H9 (cell line): Measurements from ENCODE around the gene CBLN3. TPM values are rescaled to one million over a fixed set of nuclear protein-coding genes. Genes with fewer than 3 reads are reported as not detected.

Source experiments
- DNase-seq: peaks from one replicate; pipeline ENCODE4 v3.0.0-alpha.2; 2017
- H2AFZ ChIP-seq: one replicate; pipeline ENCODE4 v1.6.1; 2013; ENCODE audit warnings: mild to moderate bottlenecking, low read length, control low read depth, moderate library complexity
- H2AK5ac ChIP-seq: 2 replicates; pipeline ENCODE4 v1.6.1; 2013; ENCODE audit warnings: low read length, control low read depth, mixed read lengths; ENCODE audit not compliant: insufficient read length
- H2BK120ac ChIP-seq: one replicate; pipeline ENCODE4 v1.6.1; 2013; ENCODE audit warnings: low read depth, mild to moderate bottlenecking, low read length, control low read depth, inconsistent platforms; ENCODE audit not compliant: poor library complexity, severe bottlenecking
- H2BK12ac ChIP-seq: 2 replicates; pipeline ENCODE4 v1.6.1; 2013; ENCODE audit warnings: low read length, control low read depth, mixed read lengths, low read depth; ENCODE audit not compliant: insufficient read length
- H2BK15ac ChIP-seq: 2 replicates; pipeline ENCODE4 v1.6.1; 2013; ENCODE audit warnings: low read depth, low read length, control low read depth
- H2BK20ac ChIP-seq: one replicate; pipeline ENCODE4 v1.6.1; 2013; ENCODE audit warnings: low read depth, mild to moderate bottlenecking, low read length, control low read depth, inconsistent platforms; ENCODE audit not compliant: poor library complexity, severe bottlenecking
- H2BK5ac ChIP-seq: 2 replicates; pipeline ENCODE4 v1.6.1; 2013; ENCODE audit warnings: low read length, control low read depth, mixed read lengths; ENCODE audit not compliant: insufficient read length
- H3K14ac ChIP-seq: 2 replicates; pipeline ENCODE4 v1.6.1; 2013; ENCODE audit warnings: low read length, control low read depth; ENCODE audit not compliant: insufficient read depth
- H3K18ac ChIP-seq: 2 replicates; pipeline ENCODE4 v1.6.1; 2013; ENCODE audit warnings: low read depth, mild to moderate bottlenecking, mixed read lengths, low read length, control low read depth; ENCODE audit not compliant: insufficient read length
- H3K23ac ChIP-seq: 2 replicates; pipeline ENCODE4 v1.6.1; 2013; ENCODE audit warnings: low read length, control low read depth, mixed read lengths, low read depth; ENCODE audit not compliant: insufficient read length
- H3K23me2 ChIP-seq: 2 replicates; pipeline ENCODE4 v1.6.1; 2013; ENCODE audit warnings: low read depth, mild to moderate bottlenecking, mixed read lengths, low read length, control low read depth; ENCODE audit not compliant: insufficient read length, poor library complexity, severe bottlenecking
- H3K27ac ChIP-seq: 2 replicates; pipeline ENCODE4 v1.5.1; 2013; ENCODE audit warnings: low read length, control low read depth, mixed read lengths, low read depth; ENCODE audit not compliant: insufficient read length
- H3K27me3 ChIP-seq: 2 replicates; pipeline ENCODE4 v1.6.1; 2013; ENCODE audit warnings: low read length, control low read depth, inconsistent platforms; ENCODE audit not compliant: insufficient read depth
- H3K4ac ChIP-seq: 2 replicates; pipeline ENCODE4 v1.6.1; 2013; ENCODE audit warnings: low read depth, mild to moderate bottlenecking, control low read depth, inconsistent platforms, low read length, moderate library complexity
- H3K4me1 ChIP-seq: 2 replicates; pipeline ENCODE4 v1.6.1; 2013; ENCODE audit warnings: low read length, control low read depth, inconsistent platforms; ENCODE audit not compliant: insufficient read depth
- H3K4me2 ChIP-seq: 2 replicates; pipeline ENCODE4 v1.6.1; 2013; ENCODE audit warnings: low read length, control low read depth, mixed read lengths; ENCODE audit not compliant: insufficient read length, insufficient read depth
- H3K56ac ChIP-seq: 2 replicates; pipeline ENCODE4 v1.6.1; 2013; ENCODE audit warnings: low read depth, mild to moderate bottlenecking, mixed read lengths, low read length, control low read depth; ENCODE audit not compliant: insufficient read length
- H3K79me1 ChIP-seq: 2 replicates; pipeline ENCODE4 v1.6.1; 2013; ENCODE audit warnings: low read depth, mild to moderate bottlenecking, moderate library complexity, low read length, control low read depth, inconsistent platforms; ENCODE audit not compliant: insufficient read depth, poor library complexity, severe bottlenecking
- H3K79me2 ChIP-seq: 2 replicates; pipeline ENCODE4 v1.6.1; 2013; ENCODE audit warnings: low read length, control low read depth, inconsistent platforms; ENCODE audit not compliant: insufficient read depth
- H3K9ac ChIP-seq: 2 replicates; pipeline ENCODE4 v1.6.1; 2013; ENCODE audit warnings: low read length, control low read depth, mixed read lengths; ENCODE audit not compliant: insufficient read length; ENCODE audit errors: extremely low read depth
- H3K9me3 ChIP-seq: one replicate; pipeline ENCODE4 v1.6.1; 2013; ENCODE audit warnings: low read depth, low read length, inconsistent platforms; ENCODE audit not compliant: control insufficient read depth
- H3T11ph ChIP-seq: one replicate; pipeline ENCODE4 v1.6.1; 2013; ENCODE audit warnings: mild to moderate bottlenecking, low read length, control low read depth, inconsistent platforms
- H4K20me1 ChIP-seq: one replicate; pipeline ENCODE4 v1.6.1; 2013; ENCODE audit not compliant: control insufficient read depth, insufficient read length, insufficient read depth
- H4K5ac ChIP-seq: 2 replicates; pipeline ENCODE4 v1.6.1; 2013; ENCODE audit warnings: low read depth, mild to moderate bottlenecking, mixed read lengths, low read length, control low read depth; ENCODE audit not compliant: insufficient read length
- H4K8ac ChIP-seq: replicated peaks from 2 replicates; pipeline ENCODE4 v1.6.1; 2013; ENCODE audit warnings: low read length, control low read depth, mixed read lengths, low read depth; ENCODE audit not compliant: insufficient read length
- H4K91ac ChIP-seq: 2 replicates; pipeline ENCODE4 v1.6.1; 2013; ENCODE audit warnings: low read depth, mild to moderate bottlenecking, moderate library complexity, mixed read lengths, low read length, control low read depth; ENCODE audit not compliant: insufficient read length
- H3K27ac Mint-ChIP-seq, 3 experiments: 2 replicates in 2 of 3; 3 replicates in 1 of 3; pipeline ENCODE4 v1.8.0; 2020 to 2021; ENCODE audit warnings: mixed read lengths in 3 of 3, mild to moderate bottlenecking in 1 of 3, moderate library complexity in 1 of 3
- H3K27me3 Mint-ChIP-seq: 2 replicates; pipeline ENCODE4 v1.8.0; 2021; ENCODE audit warnings: low read depth, mild to moderate bottlenecking, moderate library complexity, mixed read lengths
- H3K36me3 Mint-ChIP-seq, 3 experiments: 2 replicates in 2 of 3; 3 replicates in 1 of 3; pipeline ENCODE4 v1.8.0; 2020 to 2021; ENCODE audit warnings: low read depth in 3 of 3, mixed read lengths in 3 of 3; ENCODE audit not compliant: insufficient read depth in 1 of 3
- H3K4me1 Mint-ChIP-seq, 2 experiments: 2 replicates each; pipeline ENCODE4 v1.8.0; 2020; ENCODE audit warnings: mixed read lengths in 2 of 2
- H3K4me3 Mint-ChIP-seq, 2 experiments: 2 replicates in 1 of 2; 3 replicates in 1 of 2; pipeline ENCODE4 v1.8.0; 2020 to 2021; ENCODE audit warnings: mild to moderate bottlenecking in 2 of 2, mixed read lengths in 2 of 2, moderate library complexity in 1 of 2
- H3K9me3 Mint-ChIP-seq, 2 experiments: 2 replicates in 1 of 2; 3 replicates in 1 of 2; pipeline ENCODE4 v1.8.0; 2020; ENCODE audit warnings: mild to moderate bottlenecking in 2 of 2, mixed read lengths in 2 of 2, moderate library complexity in 1 of 2
- WGBS: extraction: QIAGEN DNeasy Blood & Tissue Kit; methylation state at CpG from one replicate; pipeline ENCODE4 v1.1.7; 2013; ENCODE audit warnings: missing lambda C conversion rate, low lambda C conversion rate, mixed read lengths; ENCODE audit not compliant: insufficient read length; ENCODE audit errors: extremely low coverage; 5-methylcytosine and 5-hydroxymethylcytosine counted together
- total RNA-seq: library from RNA; stranded (reverse); gene quantifications from 2 replicates; pipeline ENCODE4 v1.2.1, GENCODE V29; 2021
- TF ChIP-seq, protein P1 (sequence below): fragments of 200-600 bp; sonication (generic); conservative IDR thresholded peaks from 3 replicates; pipeline ENCODE4 v1.8.0; 2021; ENCODE audit warnings: antibody characterized with exemption, mild to moderate bottlenecking

Gene CBLN3
- total RNA-seq, 1 experiment from 2014 or later, result 0.39 TPM

DNA sequence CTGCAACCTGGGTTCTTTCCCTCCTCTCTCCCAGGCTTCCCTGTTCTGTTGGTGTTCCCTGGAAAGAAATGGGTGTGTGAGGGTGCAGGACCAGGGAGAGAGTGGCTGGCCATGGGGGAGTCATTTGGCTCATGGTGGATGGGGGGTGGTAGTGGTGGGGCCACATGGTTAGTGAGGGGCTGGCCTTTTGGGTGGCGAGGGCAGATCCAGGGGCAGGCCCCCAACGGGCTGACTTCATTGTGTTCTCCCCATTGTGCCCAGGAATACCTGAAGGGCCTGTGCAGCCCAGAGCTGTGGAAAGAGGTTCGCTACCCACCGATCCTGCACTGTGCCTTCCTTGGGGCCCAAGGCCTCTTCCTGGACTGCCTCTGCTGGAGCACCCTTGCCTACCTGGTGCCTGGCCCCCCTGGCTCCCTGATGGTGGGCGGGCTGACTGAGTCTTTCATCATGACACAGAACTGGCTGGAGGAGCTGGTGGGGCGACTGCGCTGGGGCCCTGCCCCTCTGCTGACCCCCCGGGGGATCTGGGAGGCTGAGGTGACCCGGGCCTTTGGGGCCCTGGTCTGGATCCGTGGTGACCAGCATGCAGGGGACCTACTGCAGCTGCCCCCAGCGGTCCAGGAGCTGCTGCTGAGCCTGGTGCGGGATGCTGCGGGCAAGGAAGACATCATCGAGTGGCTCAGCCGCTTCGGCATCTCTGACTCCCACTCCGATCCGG, 21.7 kb downstream of the CBLN3 start:
- Histone ChIP-seq H3T11ph (no peak overlapping the region), H4K8ac (no peak overlapping the region), H4K91ac (no peak overlapping the region), H3K4ac (no peak overlapping the region), H4K20me1 (no peaks in the 10 kb centered on the region), H3K4me2 (no peak overlapping the region), H3K27ac (no peak overlapping the region), H4K5ac (no peak overlapping the region), H3K9ac (no peak overlapping the region), H2BK120ac (no peak overlapping the region), H2BK20ac (no peak overlapping the region), H2BK12ac (no peak overlapping the region), H3K56ac (no peak overlapping the region), H3K79me1 (no peaks in the 10 kb centered on the region), H2AFZ (no peak overlapping the region), H2AK5ac (no peak overlapping the region), H3K23me2 (no peaks in the 10 kb centered on the region), H2BK15ac (no peak overlapping the region), H3K4me1 (no peaks in the 10 kb centered on the region), H3K79me2 (no peaks in the 10 kb centered on the region), H3K9me3 (no peaks in the 10 kb centered on the region), H3K18ac (no peak overlapping the region), H3K14ac (no peak overlapping the region), H3K23ac (no peak overlapping the region), H3K27me3 (no peaks in the 10 kb centered on the region), H2BK5ac (no peak overlapping the region)
- H3K27me3 Mint-ChIP-seq, result no peaks in the 10 kb centered on the region
- no peaks in the 10 kb centered on the region for H3K9me3 Mint-ChIP-seq
- DNase-seq, result peak; percentile 14
- H3K4me1 Mint-ChIP-seq, result peaks cover 23 to 25% of the 10 kb centered on the region in 2 experiments
- H3K36me3 Mint-ChIP-seq, result peaks cover 4 to 17% (median 6%) of the 10 kb centered on the region in 3 experiments; a peak in 6 of 7 replicates
- TF ChIP-seq, protein P1, sequence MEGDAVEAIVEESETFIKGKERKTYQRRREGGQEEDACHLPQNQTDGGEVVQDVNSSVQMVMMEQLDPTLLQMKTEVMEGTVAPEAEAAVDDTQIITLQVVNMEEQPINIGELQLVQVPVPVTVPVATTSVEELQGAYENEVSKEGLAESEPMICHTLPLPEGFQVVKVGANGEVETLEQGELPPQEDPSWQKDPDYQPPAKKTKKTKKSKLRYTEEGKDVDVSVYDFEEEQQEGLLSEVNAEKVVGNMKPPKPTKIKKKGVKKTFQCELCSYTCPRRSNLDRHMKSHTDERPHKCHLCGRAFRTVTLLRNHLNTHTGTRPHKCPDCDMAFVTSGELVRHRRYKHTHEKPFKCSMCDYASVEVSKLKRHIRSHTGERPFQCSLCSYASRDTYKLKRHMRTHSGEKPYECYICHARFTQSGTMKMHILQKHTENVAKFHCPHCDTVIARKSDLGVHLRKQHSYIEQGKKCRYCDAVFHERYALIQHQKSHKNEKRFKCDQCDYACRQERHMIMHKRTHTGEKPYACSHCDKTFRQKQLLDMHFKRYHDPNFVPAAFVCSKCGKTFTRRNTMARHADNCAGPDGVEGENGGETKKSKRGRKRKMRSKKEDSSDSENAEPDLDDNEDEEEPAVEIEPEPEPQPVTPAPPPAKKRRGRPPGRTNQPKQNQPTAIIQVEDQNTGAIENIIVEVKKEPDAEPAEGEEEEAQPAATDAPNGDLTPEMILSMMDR, result no peak
- H3K27ac Mint-ChIP-seq, result no peak overlapping the region; a peak in 1 of 7 replicates
- no CpG with 5 or more reads among the region's 18 CpGs for WGBS
- no peak overlapping the region; a peak in 1 of 5 replicates for H3K4me3 Mint-ChIP-seq
